Activated T-cell treated with anti-CD3 and anti-CD28 coated beads, Interleukin-2, amount 50 U/mL, for 24 hours (primary cell): ENCODE data around the gene CPT1B.
"Not testable (repeated sequence)": the region's sequence is repeated elsewhere in the genome, so short reads cannot be mapped to it uniquely, and the experiment has no call there.

Source experiments
- DNase-seq: peaks from one replicate; pipeline ENCODE4 v3.0.0-alpha.2; 2020
- H3K27ac Mint-ChIP-seq: 2 replicates; pipeline ENCODE4 v1.8.0; 2020; ENCODE audit warnings: mild to moderate bottlenecking, mixed read lengths
- H3K27me3 Mint-ChIP-seq: 2 replicates; pipeline ENCODE4 v1.8.0; 2020; ENCODE audit warnings: mixed read lengths
- H3K36me3 Mint-ChIP-seq: 2 replicates; pipeline ENCODE4 v1.8.0; 2020; ENCODE audit warnings: low read depth, mixed read lengths
- H3K4me1 Mint-ChIP-seq: 2 replicates; pipeline ENCODE4 v1.8.0; 2020; ENCODE audit warnings: low read depth, mixed read lengths
- H3K4me3 Mint-ChIP-seq: 2 replicates; pipeline ENCODE4 v1.8.0; 2020; ENCODE audit warnings: mild to moderate bottlenecking, moderate library complexity, mixed read lengths
- H3K9me3 Mint-ChIP-seq: 2 replicates; pipeline ENCODE4 v1.8.0; 2020; ENCODE audit warnings: mixed read lengths

CPT1B gene

DNA sequence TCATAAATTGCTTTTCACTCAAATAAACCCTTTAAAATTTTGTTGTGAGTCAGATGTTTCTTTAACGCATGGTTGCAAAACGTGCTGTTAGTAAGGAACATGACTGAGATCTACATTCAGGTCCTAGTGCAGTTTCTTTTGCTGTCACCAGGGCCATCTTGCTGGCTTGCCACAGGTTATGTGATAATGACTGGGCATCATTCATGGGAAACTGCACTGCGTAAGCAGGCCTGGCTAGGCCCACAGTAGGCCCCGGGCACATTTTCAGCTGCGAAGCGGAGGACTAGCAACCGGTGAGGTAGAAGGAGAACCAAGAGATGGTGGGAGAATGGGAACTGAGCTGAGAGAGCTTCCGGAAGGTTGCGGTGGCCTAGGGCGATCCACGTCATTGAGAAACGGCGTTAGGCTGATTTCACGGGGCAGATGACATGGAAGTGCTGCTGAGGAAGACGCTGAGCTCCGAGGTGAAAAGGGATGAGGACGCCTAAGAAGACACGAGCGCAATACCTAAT, 35.8 kb downstream of the CPT1B start:
- H3K4me3 Mint-ChIP-seq = no peak overlapping the region
- no peaks in the 10 kb centered on the region for H3K9me3 Mint-ChIP-seq

DNA sequence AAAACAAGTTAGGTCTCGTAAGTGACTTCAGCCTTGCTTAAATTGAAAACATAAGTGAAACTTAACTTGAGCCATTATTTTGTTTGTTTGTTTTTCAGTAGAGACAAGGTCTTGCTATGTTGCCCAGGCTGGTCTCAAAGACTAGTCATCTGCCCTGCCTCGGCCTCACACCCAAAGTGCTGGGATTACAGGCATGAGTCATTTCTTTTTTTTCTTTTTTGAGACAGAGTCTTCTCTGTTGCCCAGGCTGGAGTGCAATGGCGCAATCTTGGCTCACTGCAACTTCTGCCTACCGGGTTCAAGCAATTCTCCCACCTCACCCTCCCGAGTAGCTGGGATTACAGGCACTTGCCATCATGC, 36.6 kb downstream of the CPT1B start:
- H3K27ac Mint-ChIP-seq = peak overlapping the region; percentile 91
- not testable (repeated sequence) for DNase-seq, H3K36me3 Mint-ChIP-seq, H3K9me3 Mint-ChIP-seq, H3K27me3 Mint-ChIP-seq
- peak overlapping the region; percentile 1 for H3K4me3 Mint-ChIP-seq
- H3K4me1 Mint-ChIP-seq = peaks cover 78% of the 10 kb centered on the region

More for the DNA sequence above, 35.8 kb downstream of the CPT1B start:
- Mint-ChIP-seq H3K4me1 (peaks cover 74% of the 10 kb centered on the region), H3K36me3 (no peaks in the 10 kb centered on the region), H3K27me3 (no peaks in the 10 kb centered on the region), H3K27ac (peak overlapping the region; percentile 91)
- no peak for DNase-seq

DNA sequence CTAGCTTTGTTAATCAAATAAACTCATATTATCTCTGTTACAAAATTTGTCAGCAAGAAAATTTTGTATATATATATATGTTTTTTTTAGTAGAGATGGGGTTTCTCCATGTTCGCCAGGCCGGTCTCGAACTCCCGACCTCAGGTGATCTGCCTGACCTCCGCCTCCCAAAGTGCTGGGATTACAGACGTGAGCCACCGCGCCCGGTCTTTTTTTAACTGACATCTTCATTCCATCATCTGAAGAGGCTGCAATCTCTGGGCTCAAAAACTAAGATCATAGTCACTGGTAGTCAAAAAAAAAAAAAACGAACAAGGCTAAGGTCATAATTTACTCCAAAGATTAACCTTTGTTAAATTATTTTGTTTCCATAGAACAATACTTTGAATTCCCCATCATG, 37.8 kb downstream of the CPT1B start:
- H3K4me3 Mint-ChIP-seq = no peak overlapping the region
- peak overlapping the region; percentile 91 for H3K27ac Mint-ChIP-seq
- H3K9me3 Mint-ChIP-seq = no peaks in the 10 kb centered on the region
- peaks cover 74% of the 10 kb centered on the region for H3K4me1 Mint-ChIP-seq
- H3K27me3 Mint-ChIP-seq = no peaks in the 10 kb centered on the region
- DNase-seq = no peak
- H3K36me3 Mint-ChIP-seq = no peaks in the 10 kb centered on the region

DNA sequence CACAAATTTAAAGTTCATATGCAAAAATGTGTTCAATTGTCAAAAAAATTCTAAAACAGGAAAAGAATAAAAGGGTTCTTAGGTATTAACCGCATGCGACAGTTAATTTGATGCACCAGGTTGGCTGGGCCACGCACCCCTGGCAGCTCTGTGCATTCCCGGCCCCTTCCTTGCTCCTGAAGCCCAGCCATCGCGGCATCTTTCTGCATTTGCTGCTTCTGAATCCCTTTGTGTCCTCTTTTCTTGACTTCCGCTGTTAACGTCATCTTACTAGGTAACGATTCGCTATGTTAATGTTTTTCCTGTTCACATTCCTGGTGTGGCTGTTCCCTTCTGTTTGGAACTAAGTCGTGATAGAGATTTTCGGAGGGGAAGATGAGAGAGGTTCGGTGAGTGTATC, 40.5 kb downstream of the CPT1B start:
- no peaks in the 10 kb centered on the region for H3K27me3 Mint-ChIP-seq
- H3K36me3 Mint-ChIP-seq = no peaks in the 10 kb centered on the region
- peaks cover 78% of the 10 kb centered on the region for H3K4me1 Mint-ChIP-seq
- peak overlapping the region; percentile 99 for H3K27ac Mint-ChIP-seq
- no peaks in the 10 kb centered on the region for H3K9me3 Mint-ChIP-seq
- peak overlapping the region; percentile 59 for H3K4me3 Mint-ChIP-seq
- peak; percentile 9 for DNase-seq

DNA sequence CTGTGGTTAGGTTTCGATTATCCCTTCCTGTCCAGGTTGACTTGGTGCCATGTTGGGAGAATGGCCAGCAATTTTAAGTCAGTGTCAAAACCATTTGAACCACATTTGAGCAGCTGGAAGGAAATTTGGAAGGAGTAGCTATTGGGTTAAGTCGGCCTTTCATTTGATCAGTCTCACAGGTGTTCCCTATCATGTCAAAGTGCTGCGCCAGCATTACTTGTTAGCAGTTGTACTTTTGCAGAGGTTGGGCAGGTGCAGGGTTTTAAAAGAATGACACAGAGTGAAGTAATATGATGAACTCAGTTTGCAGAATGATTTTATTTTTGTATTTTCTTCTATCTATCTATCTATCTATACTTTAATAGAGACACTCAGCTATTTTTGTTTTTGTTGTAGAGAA, 42.0 kb downstream of the CPT1B start:
- H3K9me3 Mint-ChIP-seq = no peaks in the 10 kb centered on the region
- H3K27me3 Mint-ChIP-seq = no peaks in the 10 kb centered on the region
- no peak overlapping the region for H3K27ac Mint-ChIP-seq
- H3K36me3 Mint-ChIP-seq = peaks cover under 1% of the 10 kb centered on the region
- no peak overlapping the region for H3K4me3 Mint-ChIP-seq
- DNase-seq = no peak
- peaks cover 67% of the 10 kb centered on the region for H3K4me1 Mint-ChIP-seq

DNA sequence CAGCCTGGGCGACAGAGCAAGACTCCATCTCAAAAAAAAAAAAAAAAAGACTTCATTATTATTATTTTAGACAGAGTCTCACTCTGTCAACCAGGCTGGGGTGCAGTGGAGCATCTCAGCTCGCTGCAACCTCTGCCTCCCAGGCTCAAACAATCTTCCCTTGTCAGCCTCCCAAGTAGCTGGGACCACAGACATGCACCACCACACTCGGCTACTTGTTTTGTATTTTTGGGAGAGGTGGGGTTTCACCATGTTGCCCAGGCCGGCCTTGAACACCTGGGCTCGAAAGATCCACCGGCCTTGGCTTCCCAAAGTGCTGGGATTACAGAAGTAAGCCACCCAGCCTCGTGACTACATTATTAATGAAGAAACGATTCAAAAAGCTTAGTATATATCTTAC, 43.1 kb downstream of the CPT1B start:
- no peak for DNase-seq
- Mint-ChIP-seq H3K4me3 (no peak overlapping the region), H3K36me3 (peaks cover 2% of the 10 kb centered on the region), H3K9me3 (no peaks in the 10 kb centered on the region), H3K4me1 (peaks cover 59% of the 10 kb centered on the region), H3K27me3 (no peaks in the 10 kb centered on the region), H3K27ac (peak overlapping the region; percentile 33)

DNA sequence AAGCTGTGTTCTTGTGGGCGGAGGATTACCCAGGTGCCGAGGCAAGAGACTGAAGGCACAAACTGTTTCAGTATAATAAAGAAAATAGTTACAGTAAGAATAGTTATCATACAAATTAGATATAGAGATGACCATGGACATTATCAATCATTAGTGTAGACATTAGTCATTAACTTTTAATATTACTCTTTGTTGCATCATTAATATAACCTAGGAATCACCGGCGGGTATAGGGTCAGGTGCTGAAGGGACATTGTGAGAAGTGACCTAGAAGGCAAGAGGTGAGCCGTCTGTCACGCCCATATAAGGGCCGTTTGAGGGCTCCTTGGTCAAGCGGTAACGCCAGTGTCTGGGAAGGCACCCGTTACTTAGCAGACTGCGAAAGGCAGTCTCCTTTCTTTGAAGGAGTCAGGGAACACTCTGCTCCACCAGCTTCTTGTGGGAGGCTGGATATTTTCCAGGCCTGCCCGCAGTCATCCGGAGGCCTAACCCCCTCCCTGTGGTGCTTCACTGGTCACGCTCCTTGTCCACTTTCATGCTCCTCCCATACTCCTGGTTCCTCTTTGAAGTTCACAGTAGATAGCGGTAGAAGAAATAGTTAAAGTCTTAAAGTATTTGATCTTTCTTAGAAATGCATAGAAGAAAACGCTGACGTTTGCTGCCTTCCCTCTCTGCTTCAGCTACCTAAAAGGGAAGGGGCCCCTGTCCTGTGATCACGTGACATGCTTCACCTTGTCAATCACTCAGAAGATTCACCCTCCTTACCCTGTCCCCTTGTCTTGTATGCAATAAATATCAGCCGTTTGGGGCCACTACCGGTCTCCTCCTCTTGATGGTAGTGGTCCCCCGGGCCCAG, 44.1 kb downstream of the CPT1B start:
- H3K36me3 Mint-ChIP-seq, DNase-seq, H3K9me3 Mint-ChIP-seq, H3K27me3 Mint-ChIP-seq: not testable (repeated sequence)
- Mint-ChIP-seq H3K4me3 (peak overlapping the region; percentile 15), H3K27ac (peak overlapping the region; percentile 66), H3K4me1 (peaks cover 50% of the 10 kb centered on the region)

DNA sequence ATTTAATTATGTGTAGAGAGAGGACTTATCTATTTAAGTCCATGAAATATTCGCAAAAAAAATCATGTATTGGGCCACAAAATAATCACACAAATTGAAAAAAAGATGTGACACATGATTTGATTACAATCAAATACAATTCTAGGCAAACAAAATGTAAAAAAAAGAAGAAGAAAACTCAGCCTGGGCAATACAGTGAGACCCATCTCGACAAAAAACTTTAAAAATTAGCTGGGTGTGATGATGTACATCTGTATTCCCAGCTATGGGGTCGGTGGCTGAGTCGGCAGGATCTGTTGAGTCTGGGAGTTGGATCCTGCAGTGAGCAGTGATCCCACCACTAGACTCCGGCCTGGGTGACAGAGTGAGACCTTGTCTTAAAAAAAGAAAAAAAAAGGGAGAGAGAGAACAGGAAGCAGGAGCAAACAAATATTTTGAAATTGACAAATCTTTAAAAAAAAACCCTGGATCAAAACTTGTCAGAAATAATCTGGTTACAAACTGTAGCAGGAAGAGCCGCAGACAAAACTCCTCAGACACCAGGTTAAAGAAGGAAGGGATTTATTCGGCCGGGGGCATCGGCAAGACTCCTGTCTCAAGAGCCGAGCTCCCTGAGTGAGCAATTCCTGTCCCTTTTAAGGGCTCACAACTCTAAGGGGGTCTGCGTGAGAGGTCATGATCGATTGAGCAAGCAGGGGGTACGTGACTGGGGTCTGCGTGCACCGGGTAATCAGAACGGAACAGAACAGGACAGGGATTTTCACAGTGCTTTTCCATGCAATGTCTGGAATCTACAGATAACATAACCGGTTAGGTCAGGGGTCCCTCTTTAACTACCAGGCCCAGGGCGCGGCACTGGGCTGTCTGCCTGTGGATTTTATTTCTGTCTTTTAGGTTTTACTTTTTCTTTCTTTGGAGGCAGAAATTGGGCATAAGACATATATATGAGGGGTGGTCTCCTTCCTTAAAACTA, 45.1 kb downstream of the CPT1B start:
- no peak for DNase-seq
- H3K4me3 Mint-ChIP-seq = peak overlapping the region; percentile 90
- peaks cover 12% of the 10 kb centered on the region for H3K36me3 Mint-ChIP-seq
- H3K27ac Mint-ChIP-seq = peak overlapping the region; percentile 87
- H3K9me3 Mint-ChIP-seq = no peaks in the 10 kb centered on the region
- H3K27me3 Mint-ChIP-seq = no peaks in the 10 kb centered on the region
- H3K4me1 Mint-ChIP-seq = peaks cover 52% of the 10 kb centered on the region

DNA sequence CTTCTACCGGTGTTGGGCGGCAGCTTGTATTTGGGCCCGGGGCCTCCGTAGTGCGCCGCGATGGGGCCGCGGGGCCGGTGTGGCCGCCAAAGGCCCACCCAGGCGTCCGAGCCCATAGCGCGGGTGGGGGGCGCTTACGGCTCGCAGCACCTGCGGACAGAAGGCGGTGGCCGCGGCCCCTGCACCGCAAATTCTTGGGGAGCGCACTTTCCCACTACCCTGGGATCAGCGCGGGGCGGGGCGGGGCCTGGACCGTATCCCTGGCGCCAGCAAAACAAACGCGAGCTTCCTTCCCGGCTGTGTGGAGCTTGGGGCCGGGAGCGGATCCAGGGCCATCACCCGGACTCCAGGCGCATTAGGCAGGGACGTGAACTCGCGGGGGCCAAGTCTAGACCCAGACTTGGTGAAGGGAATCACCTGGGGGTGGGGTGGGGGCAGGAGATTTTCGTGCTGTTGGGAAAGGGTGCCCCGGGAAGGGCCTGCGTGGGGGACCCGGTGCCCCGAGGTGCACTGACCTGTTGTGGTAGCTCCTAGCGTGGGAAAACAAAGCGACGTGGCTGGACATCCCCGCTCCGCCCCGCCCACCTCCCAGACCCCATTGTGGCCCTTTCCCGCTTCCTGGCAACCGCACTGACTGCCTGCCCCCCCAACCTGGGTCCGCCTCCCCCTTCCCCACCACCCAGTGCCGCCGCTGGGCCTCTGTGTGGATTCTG, 46.1 kb downstream of the CPT1B start:
- H3K36me3 Mint-ChIP-seq = peaks cover 22% of the 10 kb centered on the region
- peak overlapping the region; percentile 97 for H3K27ac Mint-ChIP-seq
- peaks cover 53% of the 10 kb centered on the region for H3K4me1 Mint-ChIP-seq
- peak; percentile 37 for DNase-seq
- no peaks in the 10 kb centered on the region for H3K9me3 Mint-ChIP-seq
- H3K4me3 Mint-ChIP-seq = peak overlapping the region; percentile 90
- H3K27me3 Mint-ChIP-seq = no peaks in the 10 kb centered on the region

DNA sequence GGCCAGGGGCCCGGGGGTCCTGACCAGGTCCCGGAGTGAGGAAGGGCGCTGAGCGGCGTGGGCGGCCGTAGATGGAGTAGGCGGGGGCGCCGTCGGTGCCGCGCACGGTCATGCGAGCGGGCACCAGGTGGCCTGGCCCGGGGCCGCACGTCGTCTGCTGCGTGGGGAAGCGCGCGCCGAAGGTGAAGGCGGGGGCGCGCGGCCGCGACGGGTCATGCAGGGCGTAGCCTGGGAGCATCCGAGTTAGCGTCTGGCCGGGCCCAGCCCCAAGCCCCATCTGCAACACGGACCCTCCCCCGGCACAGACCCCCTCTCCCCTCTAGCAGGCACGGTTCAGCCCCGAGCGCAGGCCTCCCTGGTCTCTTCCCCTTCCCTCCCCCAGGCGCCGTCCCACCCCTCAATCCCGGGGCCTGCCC, 46.7 kb downstream of the CPT1B start:
- peaks cover 54% of the 10 kb centered on the region for H3K4me1 Mint-ChIP-seq
- no peaks in the 10 kb centered on the region for H3K27me3 Mint-ChIP-seq
- peak; percentile 84 for DNase-seq
- H3K9me3 Mint-ChIP-seq = no peaks in the 10 kb centered on the region
- H3K4me3 Mint-ChIP-seq = peak overlapping the region; percentile 90
- peak overlapping the region; percentile 97 for H3K27ac Mint-ChIP-seq
- H3K36me3 Mint-ChIP-seq = peaks cover 24% of the 10 kb centered on the region

DNA sequence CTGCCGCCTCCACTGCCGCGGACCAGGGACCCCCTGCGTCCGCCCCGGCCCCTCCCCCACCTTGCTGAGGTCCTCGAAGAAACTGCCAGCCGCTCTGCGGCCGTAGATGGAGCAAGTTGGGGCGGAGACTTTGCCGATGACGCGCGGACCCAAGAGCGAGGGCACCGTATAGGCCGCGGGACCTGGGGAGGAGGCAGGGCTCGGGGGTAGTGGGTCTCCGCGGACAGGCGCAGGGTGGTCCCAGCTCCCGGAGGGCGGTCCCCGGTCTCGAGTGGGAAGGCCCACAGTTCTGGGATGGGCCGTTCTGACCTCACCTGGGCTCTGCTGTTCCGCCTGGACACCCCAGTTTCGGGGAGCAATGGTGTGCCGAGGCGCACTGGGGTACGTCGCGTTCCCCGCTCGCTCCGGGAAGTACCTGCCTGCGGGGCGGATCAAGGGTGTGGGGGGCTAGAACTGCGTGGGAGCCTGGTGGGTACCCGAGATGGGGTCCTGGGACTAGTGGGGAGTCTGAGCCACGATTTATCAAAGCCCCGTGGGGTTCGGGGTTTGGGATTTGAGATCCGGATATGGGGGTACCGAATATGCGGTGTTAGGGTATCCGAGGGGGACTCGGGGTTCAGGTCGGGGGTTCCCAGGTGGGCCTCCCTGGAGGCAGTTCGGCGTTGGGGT, 47.2 kb downstream of the CPT1B start:
- peaks cover 49% of the 10 kb centered on the region for H3K4me1 Mint-ChIP-seq
- H3K9me3 Mint-ChIP-seq = no peaks in the 10 kb centered on the region
- peak overlapping the region; percentile 90 for H3K4me3 Mint-ChIP-seq
- peak; percentile 89 for DNase-seq
- no peaks in the 10 kb centered on the region for H3K27me3 Mint-ChIP-seq
- H3K36me3 Mint-ChIP-seq = peaks cover 24% of the 10 kb centered on the region
- H3K27ac Mint-ChIP-seq = peak overlapping the region; percentile 97

DNA sequence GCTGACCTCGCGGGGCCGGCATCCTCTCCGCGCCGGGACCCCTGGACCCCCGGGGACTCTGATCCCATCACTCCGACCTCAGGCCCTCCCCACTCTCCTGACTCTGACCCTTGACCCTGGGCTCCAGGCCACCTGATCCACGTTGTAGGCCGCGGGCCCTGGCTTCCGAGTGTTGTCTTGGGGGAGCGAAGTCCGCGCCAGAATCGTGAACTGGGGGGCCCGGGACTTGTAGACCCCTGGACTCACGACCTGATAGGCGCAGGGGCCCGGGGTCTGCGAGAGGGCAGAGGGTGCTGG, 47.7 kb downstream of the CPT1B start:
- H3K4me3 Mint-ChIP-seq = peak overlapping the region; percentile 90
- peaks cover 24% of the 10 kb centered on the region for H3K36me3 Mint-ChIP-seq
- H3K4me1 Mint-ChIP-seq = peaks cover 49% of the 10 kb centered on the region
- H3K27me3 Mint-ChIP-seq = no peaks in the 10 kb centered on the region
- H3K9me3 Mint-ChIP-seq = no peaks in the 10 kb centered on the region
- H3K27ac Mint-ChIP-seq = peak overlapping the region; percentile 97
- no peak for DNase-seq

DNA sequence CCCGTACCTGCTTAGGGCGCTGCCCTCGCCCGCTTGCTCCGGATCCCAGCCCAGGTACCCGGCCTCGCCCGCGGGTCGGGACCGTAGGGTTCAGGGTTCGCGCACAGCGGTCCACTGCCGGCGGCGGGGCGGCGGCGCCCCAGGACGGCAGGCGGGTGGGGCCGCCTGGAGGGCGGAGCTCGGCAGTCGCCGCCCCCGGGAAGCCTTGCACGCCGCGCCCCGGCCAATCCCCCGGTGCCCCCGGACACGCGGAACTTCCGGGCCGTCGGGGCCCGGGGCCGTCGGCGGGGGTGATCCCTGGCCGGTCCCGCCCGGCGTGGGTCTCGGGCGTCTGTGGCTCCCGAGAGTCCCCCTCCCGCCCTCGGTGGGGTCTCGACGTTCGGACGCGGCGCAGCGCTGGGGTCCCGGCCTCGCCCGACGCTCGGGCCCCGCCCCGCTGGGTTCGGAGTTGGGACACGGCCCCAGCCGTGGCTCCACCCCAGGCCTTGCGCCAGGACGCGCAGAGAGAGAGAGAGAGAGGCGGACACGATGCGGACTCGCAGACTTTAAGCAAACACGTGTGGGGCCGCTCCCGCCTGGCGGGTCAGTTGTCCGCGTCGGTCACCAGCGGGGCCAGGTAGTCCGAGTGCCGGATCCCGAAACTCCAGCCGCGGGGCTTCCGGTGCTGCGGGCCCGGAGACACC, 48.2 kb downstream of the CPT1B start, which contains the start of gene TYMP:
Gene TYMP, minus strand, starts transcription at position 116 of the 683 bp plus-strand sequence. CDS start 303 bp downstream, outside the sequence.
- DNase-seq = peak; percentile 86
- Mint-ChIP-seq H3K4me3 (peak within 1 kb of the TSS; percentile 90), H3K4me1 (peaks cover 49% of the 10 kb centered on the region), H3K36me3 (peaks cover 24% of the 10 kb centered on the region), H3K27me3 (no peaks in the 10 kb centered on the region), H3K9me3 (no peaks in the 10 kb centered on the region), H3K27ac (peak within 1 kb of the TSS; percentile 97)
